NOMO-1 treated with dmso at 0.1 percent for 144 hours (cell line): ENCODE data around the gene SLC4A2.
A peak's percentile ranks its signal among the peaks of the same experiment; 100 is the strongest.
"Not testable (repeated sequence)": the region's sequence is repeated elsewhere in the genome, so short reads cannot be mapped to it uniquely, and the experiment has no call there.

Experiments
- DNase-seq: peaks from one replicate; lab custom pipeline; 2025; ENCODE audit not compliant: unreplicated experiment; lab: John Stamatoyannopoulos, UW

Gene SLC4A2, protein sequence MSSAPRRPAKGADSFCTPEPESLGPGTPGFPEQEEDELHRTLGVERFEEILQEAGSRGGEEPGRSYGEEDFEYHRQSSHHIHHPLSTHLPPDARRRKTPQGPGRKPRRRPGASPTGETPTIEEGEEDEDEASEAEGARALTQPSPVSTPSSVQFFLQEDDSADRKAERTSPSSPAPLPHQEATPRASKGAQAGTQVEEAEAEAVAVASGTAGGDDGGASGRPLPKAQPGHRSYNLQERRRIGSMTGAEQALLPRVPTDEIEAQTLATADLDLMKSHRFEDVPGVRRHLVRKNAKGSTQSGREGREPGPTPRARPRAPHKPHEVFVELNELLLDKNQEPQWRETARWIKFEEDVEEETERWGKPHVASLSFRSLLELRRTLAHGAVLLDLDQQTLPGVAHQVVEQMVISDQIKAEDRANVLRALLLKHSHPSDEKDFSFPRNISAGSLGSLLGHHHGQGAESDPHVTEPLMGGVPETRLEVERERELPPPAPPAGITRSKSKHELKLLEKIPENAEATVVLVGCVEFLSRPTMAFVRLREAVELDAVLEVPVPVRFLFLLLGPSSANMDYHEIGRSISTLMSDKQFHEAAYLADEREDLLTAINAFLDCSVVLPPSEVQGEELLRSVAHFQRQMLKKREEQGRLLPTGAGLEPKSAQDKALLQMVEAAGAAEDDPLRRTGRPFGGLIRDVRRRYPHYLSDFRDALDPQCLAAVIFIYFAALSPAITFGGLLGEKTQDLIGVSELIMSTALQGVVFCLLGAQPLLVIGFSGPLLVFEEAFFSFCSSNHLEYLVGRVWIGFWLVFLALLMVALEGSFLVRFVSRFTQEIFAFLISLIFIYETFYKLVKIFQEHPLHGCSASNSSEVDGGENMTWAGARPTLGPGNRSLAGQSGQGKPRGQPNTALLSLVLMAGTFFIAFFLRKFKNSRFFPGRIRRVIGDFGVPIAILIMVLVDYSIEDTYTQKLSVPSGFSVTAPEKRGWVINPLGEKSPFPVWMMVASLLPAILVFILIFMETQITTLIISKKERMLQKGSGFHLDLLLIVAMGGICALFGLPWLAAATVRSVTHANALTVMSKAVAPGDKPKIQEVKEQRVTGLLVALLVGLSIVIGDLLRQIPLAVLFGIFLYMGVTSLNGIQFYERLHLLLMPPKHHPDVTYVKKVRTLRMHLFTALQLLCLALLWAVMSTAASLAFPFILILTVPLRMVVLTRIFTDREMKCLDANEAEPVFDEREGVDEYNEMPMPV

DNA sequence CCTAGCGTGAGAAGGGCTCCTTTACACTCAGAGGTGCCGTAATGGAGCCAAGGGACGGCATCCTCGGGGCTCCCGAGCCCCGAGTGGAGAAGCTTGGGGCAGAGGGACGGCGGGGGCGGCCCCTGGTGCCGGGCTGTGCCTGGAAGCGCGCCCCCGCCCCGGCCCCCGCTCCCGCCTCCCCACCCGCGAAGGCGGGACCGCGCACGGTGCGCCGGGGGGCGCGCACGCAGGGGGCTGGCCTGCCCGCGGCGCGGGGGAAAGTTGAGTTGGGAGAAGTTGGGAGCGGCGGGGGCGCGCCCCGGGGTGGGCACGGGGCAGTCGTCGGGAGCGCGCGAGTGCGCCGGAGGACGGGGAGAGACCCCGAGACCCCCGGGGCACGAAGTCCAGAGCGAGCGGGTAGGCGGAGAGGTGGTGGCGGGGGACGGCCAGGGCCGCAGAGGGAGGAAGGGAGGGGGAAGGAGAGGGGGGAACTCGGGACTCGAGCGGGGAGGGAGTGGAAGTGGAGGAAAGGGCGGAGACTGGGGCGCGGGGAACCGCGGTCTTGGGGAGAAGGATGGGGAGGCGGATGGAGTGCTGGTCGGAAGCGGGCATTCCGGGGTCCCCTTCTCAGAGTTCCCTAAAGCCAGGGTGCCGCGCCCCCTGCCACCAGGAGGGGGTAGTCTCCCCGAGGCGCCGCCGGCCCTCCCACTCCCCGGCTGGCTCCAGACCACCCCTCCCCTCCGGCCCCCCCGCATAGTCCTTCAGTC lies at the start of gene SLC4A2:
TSS of gene SLC4A2 (plus strand) at position 223 of the 746 bp plus-strand sequence. CDS start 2,399 bp downstream, outside the sequence.
- no peak for DNase-seq

DNA sequence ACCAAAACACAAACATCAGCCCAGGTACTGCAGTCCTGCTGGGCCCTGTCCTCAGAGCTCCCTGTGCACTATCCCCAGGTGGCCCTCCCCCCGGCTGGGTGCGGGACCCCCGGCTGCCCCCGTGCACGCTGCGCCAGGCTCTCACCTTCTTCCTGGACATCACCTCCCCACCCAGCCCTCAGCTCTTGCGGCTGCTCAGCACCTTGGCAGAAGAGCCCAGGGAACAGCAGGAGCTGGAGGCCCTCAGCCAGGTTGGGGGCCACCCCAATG lies 49.4 kb upstream of the SLC4A2 start:
- DNase-seq = no peak

DNA sequence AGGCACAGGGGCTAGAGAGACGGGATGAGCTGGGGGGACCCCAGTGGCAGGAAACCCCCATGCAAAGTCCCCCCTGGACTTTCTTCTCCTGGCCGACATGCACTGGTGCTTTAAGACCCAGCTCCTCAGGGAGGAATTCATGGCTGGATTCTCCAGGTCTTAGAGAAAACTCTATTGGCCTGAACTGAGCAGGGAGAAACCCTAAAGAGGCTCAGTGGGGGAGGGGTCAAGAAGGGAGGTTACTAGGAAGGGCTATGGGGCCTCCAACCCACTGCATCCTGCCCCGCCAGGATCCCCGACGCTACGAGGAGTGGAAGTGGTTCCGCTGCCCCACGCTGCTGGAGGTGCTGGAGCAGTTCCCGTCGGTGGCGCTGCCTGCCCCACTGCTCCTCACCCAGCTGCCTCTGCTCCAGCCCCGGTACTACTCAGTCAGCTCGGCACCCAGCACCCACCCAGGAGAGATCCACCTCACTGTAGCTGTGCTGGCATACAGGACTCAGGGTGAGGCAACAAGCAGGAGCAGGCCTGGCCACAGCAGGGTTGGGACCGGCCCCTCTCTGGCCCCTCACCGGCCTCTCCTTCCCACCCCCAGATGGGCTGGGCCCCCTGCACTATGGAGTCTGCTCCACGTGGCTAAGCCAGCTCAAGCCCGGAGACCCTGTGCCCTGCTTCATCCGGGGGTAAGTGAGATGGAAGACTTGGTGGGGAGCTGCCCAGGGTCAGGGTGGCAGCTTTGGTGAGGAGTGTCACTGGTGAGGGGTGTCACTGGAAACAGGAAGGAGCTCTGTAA lies 48.9 kb upstream of the SLC4A2 start:
- no peak for DNase-seq

DNA sequence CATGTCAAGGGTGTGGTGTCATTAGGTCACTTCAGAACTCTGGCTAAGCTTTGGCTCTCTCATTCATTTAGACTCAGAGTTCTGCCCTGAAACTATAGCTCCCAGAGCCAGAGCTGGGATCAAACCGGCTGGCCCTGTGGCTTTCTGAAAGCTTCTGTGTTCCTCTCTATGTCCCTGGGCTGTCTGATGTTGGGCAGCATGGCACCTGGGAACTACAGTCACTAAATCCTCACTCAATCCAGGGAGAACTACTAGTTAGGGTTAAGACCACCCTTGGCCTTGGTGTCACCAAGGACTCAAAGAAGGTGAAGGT lies 48.3 kb upstream of the SLC4A2 start:
- DNase-seq = no peak

DNA sequence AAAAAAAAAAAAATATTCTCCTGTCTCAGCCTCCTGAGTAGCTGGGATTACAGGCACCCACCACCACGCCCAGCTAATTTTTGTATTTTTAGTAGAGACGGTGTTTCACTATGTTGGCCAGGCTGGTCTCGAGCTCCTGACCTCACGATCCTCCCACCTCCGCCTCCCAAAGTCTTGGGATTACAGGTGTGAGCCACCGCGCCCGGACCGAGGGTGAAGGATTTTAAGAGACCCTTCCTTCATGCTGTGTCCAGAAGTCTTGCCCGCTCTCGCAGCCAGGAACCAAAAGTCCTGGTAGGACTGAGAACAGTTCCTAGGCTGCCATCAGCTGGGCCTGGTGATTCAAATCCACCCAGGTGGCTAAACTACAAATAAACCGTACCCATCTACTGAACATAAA lies 47.8 kb upstream of the SLC4A2 start:
- DNase-seq = not testable (repeated sequence)

DNA sequence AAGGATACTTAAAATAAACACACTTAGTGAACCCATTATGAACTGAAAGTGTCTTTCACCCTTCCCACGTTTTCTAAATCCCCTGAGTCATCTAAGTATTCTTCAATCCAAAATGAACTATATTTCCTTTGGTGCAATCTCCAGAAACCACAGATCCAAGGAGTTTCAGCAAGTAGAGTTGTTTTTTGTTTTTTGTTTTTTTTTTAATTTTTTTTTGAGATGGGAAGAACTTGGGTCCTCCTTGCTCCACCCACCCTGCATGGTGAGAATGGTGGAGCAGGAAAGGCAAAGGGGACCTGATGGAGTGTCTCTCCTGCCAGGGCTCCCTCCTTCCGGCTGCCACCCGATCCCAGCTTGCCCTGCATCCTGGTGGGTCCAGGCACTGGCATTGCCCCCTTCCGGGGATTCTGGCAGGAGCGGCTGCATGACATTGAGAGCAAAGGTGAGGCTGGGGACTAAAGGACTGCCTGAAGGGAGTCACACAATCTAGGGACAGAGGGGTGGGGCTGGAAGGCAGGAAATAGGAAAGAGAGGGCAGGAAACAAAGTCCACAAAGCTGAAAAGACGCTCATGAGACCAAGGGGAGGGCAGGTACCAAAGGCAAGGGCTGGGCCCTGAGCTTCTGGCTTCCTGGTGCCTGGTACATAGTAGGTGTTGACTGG lies 47.2 kb upstream of the SLC4A2 start:
- DNase-seq = no peak

DNA sequence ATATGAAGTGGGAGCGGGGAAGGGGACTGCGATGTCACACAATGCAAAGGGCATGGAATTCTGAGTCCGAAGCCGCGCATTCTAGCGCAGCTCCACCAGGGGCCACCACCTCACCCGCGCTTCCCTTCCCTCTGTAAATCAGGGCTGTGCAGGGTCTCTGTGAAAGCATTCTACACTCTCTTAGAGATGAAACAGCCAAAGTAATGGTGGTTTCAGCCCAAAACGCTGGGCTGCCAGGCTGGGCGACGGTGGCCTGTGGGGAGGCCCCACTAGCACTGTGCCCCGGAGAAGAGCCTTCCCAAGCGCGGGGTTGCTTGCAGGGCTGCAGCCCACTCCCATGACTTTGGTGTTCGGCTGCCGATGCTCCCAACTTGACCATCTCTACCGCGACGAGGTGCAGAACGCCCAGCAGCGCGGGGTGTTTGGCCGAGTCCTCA lies 46.5 kb upstream of the SLC4A2 start:
- DNase-seq = no peak

DNA sequence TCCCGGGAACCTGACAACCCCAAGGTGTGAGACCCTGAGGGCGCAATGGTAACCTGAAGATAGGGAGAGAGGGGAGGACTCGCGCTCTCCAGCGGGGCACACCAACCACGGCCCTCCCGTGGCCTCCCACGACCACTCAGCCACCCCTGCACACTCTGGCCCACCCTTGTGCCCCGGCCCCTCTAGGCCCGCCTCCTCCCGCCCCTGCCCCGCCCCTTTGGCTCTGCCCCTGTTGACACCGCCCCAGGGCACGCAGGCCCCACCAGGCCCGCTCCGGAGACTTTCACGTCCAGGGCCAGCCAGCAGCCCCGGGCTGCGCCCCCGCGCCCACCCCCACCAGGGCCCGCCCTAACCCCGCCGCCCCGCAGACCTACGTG lies 46.0 kb upstream of the SLC4A2 start:
- no peak for DNase-seq

DNA sequence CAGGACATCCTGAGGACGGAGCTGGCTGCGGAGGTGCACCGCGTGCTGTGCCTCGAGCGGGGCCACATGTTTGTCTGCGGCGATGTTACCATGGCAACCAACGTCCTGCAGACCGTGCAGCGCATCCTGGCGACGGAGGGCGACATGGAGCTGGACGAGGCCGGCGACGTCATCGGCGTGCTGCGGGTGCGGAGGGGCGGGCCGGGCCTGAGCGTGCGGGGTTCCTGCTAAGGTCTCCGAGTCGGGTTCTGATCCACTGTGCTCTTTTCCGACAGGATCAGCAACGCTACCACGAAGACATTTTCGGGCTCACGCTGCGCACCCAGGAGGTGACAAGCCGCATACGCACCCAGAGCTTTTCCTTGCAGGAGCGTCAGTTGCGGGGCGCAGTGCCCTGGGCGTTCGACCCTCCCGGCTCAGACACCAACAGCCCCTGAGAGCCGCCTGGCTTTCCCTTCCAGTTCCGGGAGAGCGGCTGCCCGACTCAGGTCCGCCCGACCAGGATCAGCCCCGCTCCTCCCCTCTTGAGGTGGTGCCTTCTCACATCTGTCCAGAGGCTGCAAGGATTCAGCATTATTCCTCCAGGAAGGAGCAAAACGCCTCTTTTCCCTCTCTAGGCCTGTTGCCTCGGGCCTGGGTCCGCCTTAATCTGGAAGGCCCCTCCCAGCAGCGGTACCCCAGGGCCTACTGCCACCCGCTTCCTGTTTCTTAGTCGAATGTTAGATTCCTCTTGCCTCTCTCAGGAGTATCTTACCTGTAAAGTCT lies 45.5 kb upstream of the SLC4A2 start:
- no peak for DNase-seq

DNA sequence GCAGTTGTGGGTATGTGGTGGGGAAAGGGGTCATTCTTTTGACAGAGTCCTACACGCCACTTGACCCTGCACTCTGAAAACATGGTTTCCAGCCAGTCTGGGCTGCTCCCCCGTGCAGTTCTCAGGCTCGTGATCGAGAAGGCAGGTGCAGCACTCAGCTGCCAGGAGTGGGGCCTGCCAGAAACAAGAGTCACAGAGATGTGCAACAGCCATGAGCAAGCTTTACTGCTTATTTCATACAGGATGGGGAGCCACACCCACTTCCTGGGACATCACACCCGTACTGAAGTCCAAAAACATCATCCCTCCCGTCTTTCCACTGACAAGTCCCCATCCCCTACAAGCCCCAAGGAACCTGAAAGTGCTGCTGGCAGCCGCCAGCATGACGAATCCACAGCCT lies 44.4 kb upstream of the SLC4A2 start:
- DNase-seq = no peak

DNA sequence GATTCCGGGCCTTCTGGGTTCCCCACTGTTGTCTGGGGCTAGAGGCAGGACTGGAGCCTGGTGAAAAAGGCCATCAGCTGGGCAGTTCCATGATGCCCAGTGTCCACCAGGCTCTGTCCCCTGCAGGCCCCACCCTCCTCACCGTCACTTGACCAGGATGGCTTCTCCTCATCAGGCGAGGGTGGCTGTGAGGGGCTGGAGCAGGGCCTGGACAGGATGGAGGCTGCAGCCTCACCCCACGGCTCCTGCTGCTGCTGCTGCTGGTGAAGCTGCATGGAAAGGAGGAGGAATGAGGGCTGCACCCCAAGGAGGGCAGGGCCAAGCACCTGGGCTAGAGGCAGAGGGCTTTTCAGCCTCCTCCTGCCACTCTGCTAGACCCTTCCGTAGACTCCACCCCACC lies 43.4 kb upstream of the SLC4A2 start:
- DNase-seq = no peak

DNA sequence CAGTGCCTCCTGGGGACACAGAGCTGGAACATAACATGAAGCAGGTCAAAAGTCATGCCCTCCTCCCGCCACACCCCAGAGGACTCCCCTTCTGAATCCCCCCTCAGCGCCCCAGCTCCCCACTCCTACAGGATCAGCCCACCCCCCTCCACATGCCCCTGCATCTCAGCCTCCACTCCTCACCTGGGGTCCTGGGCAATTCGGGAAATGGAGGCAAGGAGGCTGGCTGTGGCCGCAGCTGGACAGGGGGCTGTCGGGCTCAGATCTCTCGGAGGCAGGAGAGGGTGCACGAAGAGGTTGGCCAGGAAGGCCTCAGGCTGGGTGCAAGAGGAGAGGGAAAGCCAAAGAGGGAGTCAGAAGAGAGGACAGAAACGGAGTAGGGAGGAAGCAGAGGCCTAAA lies 42.9 kb upstream of the SLC4A2 start:
- no peak for DNase-seq

DNA sequence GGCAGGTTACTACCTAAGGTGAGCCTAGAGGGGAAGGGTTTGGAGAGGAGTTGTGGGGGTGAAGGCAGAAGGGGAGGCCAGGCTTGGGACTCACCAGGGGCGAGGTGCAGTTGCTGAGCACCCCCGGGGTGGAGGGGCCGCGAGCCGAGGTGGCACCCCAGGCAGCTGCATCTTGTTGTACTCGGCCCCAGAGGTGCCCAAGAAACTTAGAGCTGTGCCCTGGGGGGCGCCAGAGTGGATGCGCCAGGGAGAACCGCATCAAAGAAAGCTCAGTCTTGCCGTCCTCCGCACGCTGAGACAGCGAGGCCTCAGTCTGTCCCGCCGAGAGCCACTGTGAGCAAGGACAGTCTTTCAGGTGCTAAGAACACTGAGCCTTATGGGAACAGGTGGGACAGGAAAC lies 42.4 kb upstream of the SLC4A2 start:
- DNase-seq = no peak

DNA sequence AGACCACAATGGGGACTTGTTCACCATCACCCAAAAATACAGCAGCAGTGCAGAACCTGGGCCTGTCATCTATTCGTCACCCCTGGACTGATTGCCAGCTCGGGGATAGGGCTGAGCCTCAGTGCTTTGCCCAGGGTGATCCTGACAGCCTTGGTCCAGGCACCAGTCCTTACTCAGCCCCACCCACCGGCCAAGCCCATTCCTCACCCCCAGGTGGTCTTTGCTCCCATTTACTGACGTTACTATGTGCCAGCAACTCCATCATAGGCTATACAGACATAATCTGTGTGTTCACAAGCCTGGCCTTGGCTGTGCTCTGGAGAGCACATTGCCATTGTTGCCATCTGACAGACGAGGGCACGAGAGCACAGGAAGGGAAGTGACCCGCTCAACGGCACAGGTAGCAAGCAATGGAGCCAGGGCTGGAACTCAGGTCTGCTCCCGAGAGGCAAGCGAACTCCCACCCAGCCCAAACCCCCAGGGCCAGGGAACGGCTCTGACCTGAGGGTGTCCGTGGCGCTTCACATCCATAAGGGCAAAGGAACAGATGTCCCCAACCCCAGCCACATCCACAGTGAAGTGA lies 41.9 kb upstream of the SLC4A2 start:
- DNase-seq = no peak

DNA sequence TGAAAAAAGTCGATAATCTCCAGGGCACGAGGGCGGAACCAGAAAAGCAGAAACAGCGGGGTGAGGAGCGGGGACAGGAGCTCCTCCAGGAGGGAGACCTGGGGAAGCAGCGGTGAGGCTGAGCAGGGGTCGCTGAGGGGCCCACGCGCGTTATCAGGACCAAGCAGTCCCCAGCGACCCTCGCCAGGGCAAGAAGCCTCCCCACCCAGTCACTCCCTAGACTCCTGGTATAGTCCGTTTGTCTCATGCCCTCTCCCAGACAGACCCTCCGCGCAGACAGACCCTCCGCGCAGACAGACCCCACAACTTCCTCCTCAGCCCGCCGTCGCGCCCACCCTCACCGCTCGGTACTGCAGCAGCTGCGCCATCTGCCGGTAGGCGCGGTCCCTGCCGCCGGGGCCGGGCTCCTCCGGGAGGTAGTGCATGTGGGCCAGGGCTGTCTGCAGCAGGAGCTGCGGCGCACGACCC lies 41.4 kb upstream of the SLC4A2 start:
- peak; percentile 19 for DNase-seq

DNA sequence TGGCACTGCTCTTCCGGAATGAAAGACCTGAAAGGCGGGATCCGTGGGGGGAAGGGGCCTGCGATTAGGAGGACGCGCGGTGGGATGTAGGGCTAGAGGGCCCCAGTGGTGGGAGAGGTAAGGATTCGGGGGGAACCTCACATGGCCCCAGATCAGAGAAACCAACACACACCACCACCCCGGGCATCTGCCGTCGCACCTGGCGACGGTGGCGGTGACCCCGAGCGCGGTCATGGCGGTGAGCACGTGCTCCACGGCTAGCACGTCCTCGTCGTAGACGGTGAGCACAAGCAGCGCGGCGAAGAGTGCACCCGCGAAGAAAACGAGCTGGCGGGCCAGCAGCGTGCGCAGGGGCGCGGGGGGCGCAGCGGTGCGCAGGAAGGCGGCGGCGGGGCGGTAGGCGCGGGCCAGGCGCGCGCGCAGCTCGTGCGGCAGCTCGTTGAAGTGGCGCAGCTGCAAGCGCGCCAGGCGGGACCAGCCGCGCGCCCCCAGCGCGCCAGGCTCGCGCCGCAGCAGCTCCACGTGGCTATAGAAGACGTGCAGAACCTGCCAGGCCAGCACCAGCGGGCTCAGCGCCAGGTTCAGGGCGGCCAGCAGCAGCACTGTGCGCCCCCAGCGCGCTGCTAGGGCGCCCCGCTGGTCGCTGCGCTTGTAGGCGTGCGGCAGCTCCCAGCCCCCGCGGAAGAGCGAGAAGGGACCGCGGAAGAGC lies 40.8 kb upstream of the SLC4A2 start:
- no peak for DNase-seq

DNA sequence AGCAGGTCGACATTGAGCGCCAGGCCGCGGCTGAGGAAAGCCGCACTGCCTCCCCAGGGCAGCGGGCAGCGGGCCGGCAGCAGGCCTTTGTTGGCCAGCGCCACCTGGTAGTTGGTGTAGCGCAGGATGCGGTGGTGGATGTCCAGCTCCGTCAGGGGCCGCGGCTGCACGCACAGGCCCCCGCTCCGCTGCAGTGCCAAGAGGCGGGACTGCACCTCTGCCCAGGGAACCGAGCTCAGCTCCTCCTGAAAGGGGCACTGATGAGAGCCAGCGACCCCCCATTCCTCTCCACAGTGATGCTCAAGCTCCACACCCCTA lies 40.3 kb upstream of the SLC4A2 start:
- no peak for DNase-seq

DNA sequence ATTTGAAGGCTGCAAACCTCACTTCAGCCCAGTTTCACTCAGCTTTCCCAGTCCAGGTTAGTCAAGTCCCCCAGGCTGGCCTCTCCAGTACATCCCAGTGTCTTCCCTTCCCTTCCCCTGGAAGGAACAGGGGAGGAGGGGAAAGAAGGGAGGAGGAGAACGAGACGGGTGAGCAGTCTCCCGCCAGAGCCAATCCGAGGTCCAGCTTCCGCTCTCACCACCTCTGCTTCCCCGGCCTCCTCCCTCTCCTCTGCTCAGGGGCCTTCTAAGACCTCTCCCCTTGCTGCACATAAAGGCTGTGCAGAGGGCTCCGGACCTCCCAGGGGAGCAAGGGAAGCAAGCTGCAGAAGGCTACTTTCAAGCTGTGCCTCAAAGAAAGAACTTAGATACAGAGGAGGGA lies 39.2 kb upstream of the SLC4A2 start:
- no peak for DNase-seq
